B cell (primary cell): ENCODE results near the gene RCSD1. TPM values are rescaled to one million over a fixed set of nuclear protein-coding genes. Genes with fewer than 3 reads are reported as not detected.

Experiments
- ATAC-seq: fragments of 200-7000 bp; cut with Tn5 transposase; one replicate; pipeline ENCODE4 v1.10.0; 2021; ENCODE audit warnings: low read depth, mild to moderate bottlenecking, moderate number of reproducible peaks, moderate library complexity
- CTCF ChIA-PET: fragments of 350-600 bp; sonication (Branson Sonifier 250); formaldehyde crosslinking; loops from one replicate; lab custom pipeline; 2021; ENCODE audit warnings: antibody characterized with exemption, inconsistent platforms; lab: Charles Lee
- POLR2A ChIA-PET: fragments of 350-600 bp; sonication (Branson Sonifier 250); formaldehyde crosslinking; loops from one replicate; lab custom pipeline; 2021; ENCODE audit warnings: antibody characterized with exemption; lab: Charles Lee
- DNase-seq: peaks from one replicate; pipeline ENCODE4 v3.0.0; 2013
- H2AFZ ChIP-seq: 2 replicates; pipeline ENCODE4 v1.6.1; 2012; ENCODE audit warnings: mild to moderate bottlenecking, low read depth, low read length; ENCODE audit not compliant: insufficient read depth, poor library complexity, severe bottlenecking
- H3K27ac ChIP-seq, 2 donors: 1 replicate in 1 of 2; 2 replicates in 1 of 2; pipeline ENCODE4 v1.5.1; 2012 to 2013; ENCODE audit warnings: low read length in 2 of 2, mild to moderate bottlenecking in 2 of 2, moderate library complexity in 1 of 2
- H3K27me3 ChIP-seq, 4 experiments: fragments of 200-600 bp in 1 of 4; sonication (generic) in 1 of 4; replicated peaks in 1 of 4; 1 replicate in 2 of 4; 2 replicates in 2 of 4; pipeline versions ENCODE4 v1.6.1 to v1.7.0; 2013 to 2016; ENCODE audit warnings: low read length in 3 of 4, mild to moderate bottlenecking in 2 of 4, mixed read lengths in 1 of 4, moderate library complexity in 1 of 4; ENCODE audit not compliant: insufficient read depth in 4 of 4, control insufficient read depth in 3 of 4; ENCODE audit errors: control extremely low read depth in 1 of 4
- H3K36me3 ChIP-seq, 2 experiments: replicated peaks in 1 of 2; 1 replicate in 1 of 2; 2 replicates in 1 of 2; pipeline versions ENCODE4 v1.6.1 to v1.7.1; 2013; ENCODE audit warnings: low read length in 1 of 2; ENCODE audit not compliant: insufficient read depth in 2 of 2, control insufficient read depth in 1 of 2; ENCODE audit errors: control extremely low read depth in 1 of 2, extremely low read depth in 1 of 2
- H3K4me1 ChIP-seq, 2 donors: fragments of 200-600 bp in 1 of 2; sonication (generic) in 1 of 2; 1 replicate in 1 of 2; 2 replicates in 1 of 2; pipeline versions ENCODE4 v1.5.1 to v1.6.1; 2013 to 2017; ENCODE audit warnings: low read length in 2 of 2; ENCODE audit not compliant: control insufficient read depth in 2 of 2, insufficient read depth in 2 of 2
- H3K4me2 ChIP-seq: replicated peaks from 2 replicates; pipeline ENCODE3; 2012; ENCODE audit warnings: mild to moderate bottlenecking, low read depth, low read length; ENCODE audit not compliant: poor library complexity, severe bottlenecking
- H3K4me3 ChIP-seq, 5 experiments: fragments of 200-600 bp in 1 of 5; sonication (generic) in 1 of 5; 1 replicate in 3 of 5; 2 replicates in 2 of 5; pipeline versions ENCODE4 v1.5.1 to v1.7.0; 2011 to 2016; ENCODE audit warnings: low read length in 4 of 5, mild to moderate bottlenecking in 4 of 5, low read depth in 2 of 5, control low read depth in 1 of 5, moderate library complexity in 1 of 5; ENCODE audit not compliant: insufficient read depth in 1 of 5; ENCODE audit errors: control extremely low read depth in 1 of 5, extremely low read depth in 1 of 5
- H3K79me2 ChIP-seq: fragments of 200-600 bp; sonication (generic); one replicate; pipeline ENCODE4 v1.6.0; 2016; ENCODE audit warnings: low read length; ENCODE audit not compliant: control insufficient read depth, insufficient read depth
- H3K9ac ChIP-seq: fragments of 200-600 bp; sonication (generic); 2 replicates; pipeline ENCODE4 v1.6.1; 2017; ENCODE audit warnings: mild to moderate bottlenecking, low read length, moderate library complexity
- H3K9me3 ChIP-seq, 3 donors: one replicate each; pipeline versions ENCODE4 v1.6.1 to v1.7.1; 2013; ENCODE audit warnings: low read length in 2 of 3; ENCODE audit not compliant: control insufficient read depth in 2 of 3, insufficient read depth in 1 of 3; ENCODE audit errors: control extremely low read depth in 1 of 3
- H4K20me1 ChIP-seq: 2 replicates; pipeline ENCODE4 v1.6.0; 2012; ENCODE audit warnings: mild to moderate bottlenecking, low read length; ENCODE audit not compliant: insufficient read depth, control insufficient read depth, poor library complexity, severe bottlenecking
- H3K27ac Mint-ChIP-seq: one replicate; pipeline ENCODE4 v1.8.0; 2021; ENCODE audit warnings: mixed read lengths
- H3K27me3 Mint-ChIP-seq: one replicate; pipeline ENCODE4 v1.8.0; 2021; ENCODE audit warnings: mixed read lengths
- H3K4me1 Mint-ChIP-seq: one replicate; pipeline ENCODE4 v1.8.0; 2021; ENCODE audit warnings: mixed read lengths
- H3K4me3 Mint-ChIP-seq: one replicate; pipeline ENCODE4 v1.8.0; 2021; ENCODE audit warnings: mixed read lengths
- H3K9me3 Mint-ChIP-seq: one replicate; pipeline ENCODE4 v1.8.0; 2022; ENCODE audit warnings: mixed read lengths; ENCODE audit not compliant: insufficient read depth
- EZH2 ChIP-seq: IDR thresholded peaks from 2 replicates; pipeline ENCODE4 v1.6.1; 2012; ENCODE audit warnings: borderline replicate concordance, low read depth, mild to moderate bottlenecking, moderate library complexity, low read length; ENCODE audit not compliant: insufficient read depth, poor library complexity, severe bottlenecking
- WGBS: methylation state at CpG from one replicate; pipeline ENCODE4 v1.1.5; 2013; ENCODE audit warnings: missing lambda C conversion rate; ENCODE audit not compliant: insufficient coverage; 5-methylcytosine and 5-hydroxymethylcytosine counted together
- intact Hi-C: fragments of 100-400 bp; cut with micrococcal nuclease; formaldehyde crosslinking; loops from one replicate; pipeline ENCODE4 v1.10.0; 2022
- polyA plus RNA-seq: library from polyadenylated mRNA; depleted of rRNA; stranded (reverse); fragments of >200 nt; gene quantifications from 2 replicates; pipeline ENCODE4 v1.2.3, GENCODE V29; 2012
- total RNA-seq, 2 donors: library from RNA; stranded (reverse); fragments of 120-200 nt in 1 of 2; gene quantifications; 1 replicate in 1 of 2; 2 replicates in 1 of 2; pipeline versions ENCODE4 v1.2.3 to v1.2.4, GENCODE V29; 2013 to 2022
- TF ChIP-seq, protein P1 (sequence below): fragments of 200-600 bp; IDR thresholded peaks from one replicate; pipeline ENCODE4 v1.8.0; 2022; ENCODE audit warnings: antibody characterized with exemption, mild to moderate bottlenecking

The RCSD1 gene
- total and polyA plus RNA-seq, 2 donors (not counting 1 experiment from before 2014, with no cell fraction given): 129 to 525 TPM

DNA sequence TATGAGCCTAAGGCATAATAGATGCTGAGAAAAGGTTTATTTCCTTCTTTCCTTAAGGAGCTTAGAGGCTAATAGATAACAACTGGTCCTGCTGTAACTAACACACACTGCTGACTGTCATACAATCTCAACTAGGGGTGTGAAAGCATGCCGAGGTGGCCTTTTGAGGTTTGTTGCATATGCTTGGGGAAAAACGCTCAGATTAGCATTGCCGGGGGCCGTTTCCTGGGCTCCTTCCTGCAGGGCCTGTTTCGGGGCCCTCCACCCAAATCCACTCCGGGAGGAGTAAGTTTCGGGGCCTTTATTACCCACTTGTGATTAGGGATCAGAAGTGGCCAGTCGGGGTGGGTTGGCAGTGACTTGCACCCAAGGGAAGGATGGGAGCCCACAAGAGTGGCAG lies 27.2 kb upstream of the RCSD1 start:
- WGBS: 0% methylated on average over 1 of the region's 8 CpGs
- Mint-ChIP-seq H3K27ac (peak overlapping the region; percentile 73), H3K27me3 (no peaks in the 10 kb centered on the region), H3K9me3 (peaks cover 6% of the 10 kb centered on the region), H3K4me1 (peaks cover 43% of the 10 kb centered on the region), H3K4me3 (peak overlapping the region; percentile 44)
- Histone ChIP-seq H3K27me3 (no peaks in the 10 kb centered on the region), H3K4me2 (peak overlapping the region; percentile 66), H3K36me3 (no peaks in the 10 kb centered on the region), H3K4me3 (no peak overlapping the region), H3K9ac (peak overlapping the region; percentile 15), H3K79me2 (peaks cover 84% of the 10 kb centered on the region), H4K20me1 (no peaks in the 10 kb centered on the region), H2AFZ (peak overlapping the region; percentile 62), H3K4me1 (peaks cover 38 to 39% of the 10 kb centered on the region in 2 donors), H3K27ac (peak overlapping the region in 1 of 2 donors; percentile 81), H3K9me3 (peaks cover 4 to 18% (median 14%) of the 10 kb centered on the region in 3 donors)
- intact Hi-C loops: loop anchor here (1.0 to 5.0 kb wide), 2 partner anchors 9 to 51 kb away; partner anchors contain the start of gene CREG1
- no peak for TF ChIP-seq EZH2
- TF ChIP-seq, protein P1, sequence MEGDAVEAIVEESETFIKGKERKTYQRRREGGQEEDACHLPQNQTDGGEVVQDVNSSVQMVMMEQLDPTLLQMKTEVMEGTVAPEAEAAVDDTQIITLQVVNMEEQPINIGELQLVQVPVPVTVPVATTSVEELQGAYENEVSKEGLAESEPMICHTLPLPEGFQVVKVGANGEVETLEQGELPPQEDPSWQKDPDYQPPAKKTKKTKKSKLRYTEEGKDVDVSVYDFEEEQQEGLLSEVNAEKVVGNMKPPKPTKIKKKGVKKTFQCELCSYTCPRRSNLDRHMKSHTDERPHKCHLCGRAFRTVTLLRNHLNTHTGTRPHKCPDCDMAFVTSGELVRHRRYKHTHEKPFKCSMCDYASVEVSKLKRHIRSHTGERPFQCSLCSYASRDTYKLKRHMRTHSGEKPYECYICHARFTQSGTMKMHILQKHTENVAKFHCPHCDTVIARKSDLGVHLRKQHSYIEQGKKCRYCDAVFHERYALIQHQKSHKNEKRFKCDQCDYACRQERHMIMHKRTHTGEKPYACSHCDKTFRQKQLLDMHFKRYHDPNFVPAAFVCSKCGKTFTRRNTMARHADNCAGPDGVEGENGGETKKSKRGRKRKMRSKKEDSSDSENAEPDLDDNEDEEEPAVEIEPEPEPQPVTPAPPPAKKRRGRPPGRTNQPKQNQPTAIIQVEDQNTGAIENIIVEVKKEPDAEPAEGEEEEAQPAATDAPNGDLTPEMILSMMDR: no peak
- POLR2A ChIA-PET: interaction anchor here (0.6 to 6.6 kb wide), 3 partner anchors 14 to 254 kb away, joined by 4 to 136 read pairs (median 44); partner anchors contain the start of gene RCSD1
- DNase-seq (no peak), ATAC-seq (no peak)
- CTCF ChIA-PET: interaction anchor here (1.4 to 12.1 kb wide), 8 partner anchors 14 to 114 kb away, joined by 3 to 378 read pairs (median 60); partner anchors contain the start of gene RCSD1

- H3K4me1 ChIP-seq: peaks cover 29% of the 10 kb centered on the region in 2 donors
- TF ChIP-seq, protein P1: no peak
- no peak for TF ChIP-seq EZH2
- no peak overlapping the region for H3K4me3 Mint-ChIP-seq
- ATAC-seq: no peak
- no peak overlapping the region for H3K4me3 ChIP-seq
- peak overlapping the region; percentile 12 for H3K27ac Mint-ChIP-seq
- H3K9ac ChIP-seq: no peak overlapping the region
- H3K9me3 Mint-ChIP-seq: peaks cover 13% of the 10 kb centered on the region
- no peak overlapping the region for H3K27ac ChIP-seq
- WGBS: no CpG with 5 or more reads among the region's 3 CpGs
- no peaks in the 10 kb centered on the region for H3K36me3 ChIP-seq
- H3K27me3 Mint-ChIP-seq: no peaks in the 10 kb centered on the region
- CTCF ChIA-PET: interaction anchor here (12.1 kb wide), 1 partner anchor 27 kb away, joined by 378 read pairs; the partner anchor contains the start of gene RCSD1
- H3K27me3 ChIP-seq: no peaks in the 10 kb centered on the region
- no peaks in the 10 kb centered on the region for H4K20me1 ChIP-seq
- DNase-seq: no peak
- no peak overlapping the region for H2AFZ ChIP-seq
- no peak overlapping the region for H3K4me2 ChIP-seq
- H3K79me2 ChIP-seq: peaks cover 86% of the 10 kb centered on the region
- POLR2A ChIA-PET: interaction anchor here (0.8 to 6.6 kb wide), 3 partner anchors 12 to 28 kb away, joined by 5 to 136 read pairs (median 9); partner anchors contain the start of gene RCSD1
- intact Hi-C loops: no loop called here
- H3K4me1 Mint-ChIP-seq: peaks cover 39% of the 10 kb centered on the region
- H3K9me3 ChIP-seq: peaks cover 4 to 22% (median 19%) of the 10 kb centered on the region in 3 donors
These were observed 24.5 kb upstream of the RCSD1 start for GRCh38 chr1:167605576-167605975.
